NCI-H446 (cell line): ENCODE measurements around the gene ZHX3.
"Not testable (repeated sequence)": the region's sequence is repeated elsewhere in the genome, so short reads cannot be mapped to it uniquely, and the experiment has no call there.

ENCODE experiments used
- DNase-seq, 2 experiments: peaks; one replicate each; lab custom pipeline; 2025; lab: John Stamatoyannopoulos, UW

ZHX3 gene

DNA sequence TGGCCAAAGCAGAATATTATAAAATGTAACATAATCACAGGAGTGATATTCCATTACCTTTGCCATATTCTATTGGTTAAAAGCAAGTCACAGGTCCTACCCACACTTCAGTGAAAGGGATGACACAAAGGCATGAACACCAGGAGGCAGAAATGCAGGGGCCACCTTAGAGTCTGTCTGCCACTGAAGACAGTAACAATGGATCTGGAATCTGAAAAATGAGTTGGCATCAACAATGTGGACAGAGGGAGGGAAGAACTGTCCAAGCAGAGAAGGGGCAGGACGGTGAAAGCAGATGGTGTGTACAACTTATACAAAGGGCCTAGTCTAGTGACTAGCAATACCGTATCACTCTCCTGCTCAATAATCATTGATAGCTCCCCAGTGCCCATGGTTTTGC lies 16.5 kb upstream of the ZHX3 start:
- DNase-seq, result no peak

DNA sequence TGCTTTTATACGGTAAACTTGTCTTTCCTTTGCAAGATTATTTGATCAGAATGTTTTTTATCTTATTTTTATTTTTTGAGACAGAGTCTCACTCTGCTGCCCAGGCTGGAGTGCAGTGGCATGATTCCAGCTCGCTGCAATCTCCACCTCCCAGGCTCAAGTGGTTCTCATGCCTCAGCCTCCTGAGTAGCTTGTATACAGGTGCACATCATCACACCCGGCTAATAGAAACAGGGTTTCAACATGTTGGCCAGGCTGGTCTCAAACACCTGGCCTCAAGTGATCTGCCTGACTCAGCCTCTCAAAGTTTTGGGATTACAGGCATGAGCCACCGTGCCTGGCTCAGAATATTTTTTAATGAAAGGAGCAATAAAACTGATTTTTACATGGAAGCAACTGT lies 14.2 kb upstream of the ZHX3 start:
- DNase-seq, result no peak

- no peak for DNase-seq
Measured at GRCh38 chr20:41330941-41331340, 13.4 kb upstream of the ZHX3 start.

DNA sequence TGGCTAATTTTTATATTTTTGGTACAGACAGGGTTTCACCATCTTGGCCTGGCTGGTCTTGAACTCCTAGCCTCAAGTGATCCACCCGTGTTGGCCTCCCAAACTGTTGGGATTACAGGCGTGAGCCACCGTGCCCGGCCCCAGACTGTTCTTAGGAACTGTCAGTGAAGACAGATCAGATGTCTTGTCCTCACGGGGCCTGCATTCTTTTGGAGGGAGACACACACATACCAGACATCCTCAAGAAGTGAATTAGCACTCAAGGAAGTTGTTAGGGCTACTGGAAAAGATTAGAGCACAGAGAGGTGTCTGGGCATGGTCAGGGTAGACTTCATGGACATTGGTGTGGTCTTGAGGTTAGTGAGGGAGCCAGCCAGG lies 12.8 kb upstream of the ZHX3 start:
- no peak for DNase-seq

- DNase-seq, result no peak
Measured at GRCh38 chr20:41329435-41330342, 12.2 kb upstream of the ZHX3 start.

DNA sequence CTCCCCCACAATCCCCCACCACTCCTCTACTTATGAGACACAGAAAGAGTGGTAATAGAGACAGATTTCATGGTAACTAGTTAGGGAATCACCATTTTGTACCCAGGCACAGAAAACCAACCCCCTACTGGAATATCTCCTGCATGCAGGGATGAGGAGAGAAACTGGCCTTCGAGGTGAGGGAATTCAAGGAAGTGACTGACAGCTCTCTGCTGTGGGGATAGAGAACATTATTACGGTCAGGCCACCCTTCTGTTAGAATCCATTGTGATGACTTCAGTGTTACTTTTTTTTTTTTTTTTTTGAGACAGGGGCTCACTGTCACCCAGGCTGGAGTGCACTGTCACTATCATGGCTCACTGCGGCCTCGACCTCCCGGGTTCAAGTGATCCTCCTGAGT lies 9.6 kb upstream of the ZHX3 start:
- DNase-seq, result no peak

DNA sequence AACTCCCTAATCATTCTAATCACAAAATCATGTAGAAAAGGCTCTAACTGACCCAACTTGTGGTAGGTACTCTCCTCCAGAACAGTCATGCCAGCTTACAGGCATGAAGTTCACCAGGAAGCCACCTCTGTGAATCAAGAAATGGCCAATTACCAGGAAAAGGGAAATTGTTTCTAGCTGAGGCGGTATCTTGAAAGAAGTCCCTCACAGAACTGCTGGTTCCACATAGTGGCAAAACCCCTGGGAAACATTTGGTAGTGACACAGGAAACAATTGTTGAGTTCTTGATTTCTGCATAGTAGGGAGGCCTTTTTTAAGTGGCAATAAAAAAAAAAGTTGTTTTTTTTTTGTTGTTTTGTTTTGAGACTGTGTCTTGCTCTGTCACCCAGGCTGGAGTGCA lies 3.4 kb upstream of the ZHX3 start:
- DNase-seq, result no peak

GRCh38 chr20:41320441-41320840 lies 2.9 kb upstream of the ZHX3 start:
- no peak for DNase-seq

GRCh38 chr20:41318271-41318649 lies 729 bp upstream of the ZHX3 start:
- no peak for DNase-seq

DNA sequence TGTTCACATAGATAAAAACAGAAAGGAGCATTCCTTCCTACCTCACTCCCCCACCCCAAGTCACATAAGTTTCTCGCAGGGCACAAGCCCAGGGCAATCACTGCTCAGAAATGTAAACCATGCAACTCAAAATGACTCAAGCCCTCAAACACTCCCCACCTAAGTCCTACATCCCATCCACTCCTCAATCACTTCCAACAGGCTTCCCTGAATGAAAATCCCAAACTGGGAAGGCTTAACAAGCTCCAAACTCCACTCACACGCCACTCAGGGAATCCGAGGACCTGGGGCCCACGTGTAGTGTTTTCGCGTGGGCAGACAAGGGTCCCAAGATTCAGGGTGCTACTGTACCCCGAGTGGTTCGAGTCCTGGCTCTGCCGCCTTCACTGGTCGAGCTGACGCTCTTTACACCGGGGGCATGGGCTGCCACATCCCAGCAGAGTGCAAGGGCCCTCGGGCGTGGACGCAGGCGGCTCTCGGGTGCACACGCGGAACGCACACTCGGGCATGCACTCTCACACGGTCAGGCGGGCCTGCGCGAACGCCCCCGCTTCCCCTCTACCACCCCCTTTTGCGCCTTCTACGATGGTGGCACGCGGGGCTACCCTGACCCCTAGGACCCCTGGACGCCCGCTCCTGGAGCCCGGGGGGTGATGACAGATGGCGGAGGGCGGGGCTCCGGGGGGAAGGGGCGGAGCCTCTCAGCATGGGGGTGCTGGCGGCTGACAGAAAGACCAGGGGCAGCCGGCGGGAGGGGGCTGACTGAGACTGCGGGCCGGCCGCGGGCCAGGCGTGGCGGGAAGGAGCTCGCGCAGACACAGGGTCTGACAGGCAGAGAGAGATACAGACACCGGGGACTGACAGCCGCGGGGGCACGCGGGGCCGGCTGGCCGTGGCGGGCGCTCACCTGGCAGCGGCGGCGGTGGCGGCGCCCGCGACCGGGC lies 657 bp downstream of the ZHX3 start:
- peak; percentile 44 to 78 for DNase-seq

GRCh38 chr20:41316051-41316450 lies 1.5 kb downstream of the ZHX3 start:
- DNase-seq, result peak in 1 of 2 experiments; percentile 20

DNA sequence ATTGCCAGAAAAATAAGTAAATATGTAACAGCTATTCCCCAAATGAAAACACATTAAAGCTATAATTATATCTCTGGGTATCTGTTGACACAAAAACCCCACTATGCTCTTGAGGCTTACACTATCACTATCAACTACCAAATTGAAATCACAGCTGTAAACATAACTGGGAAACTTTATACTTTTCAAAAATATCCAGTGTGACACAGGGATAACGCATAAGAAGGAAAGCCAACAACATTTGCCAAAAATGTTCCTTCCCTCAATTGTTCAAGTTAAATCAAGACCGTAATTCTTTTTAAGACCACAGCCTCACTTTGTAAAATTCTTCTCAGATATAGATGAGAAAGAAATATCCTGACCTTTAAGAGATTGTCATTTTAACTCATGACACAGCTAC lies 3.1 kb downstream of the ZHX3 start:
- DNase-seq, result no peak

DNA sequence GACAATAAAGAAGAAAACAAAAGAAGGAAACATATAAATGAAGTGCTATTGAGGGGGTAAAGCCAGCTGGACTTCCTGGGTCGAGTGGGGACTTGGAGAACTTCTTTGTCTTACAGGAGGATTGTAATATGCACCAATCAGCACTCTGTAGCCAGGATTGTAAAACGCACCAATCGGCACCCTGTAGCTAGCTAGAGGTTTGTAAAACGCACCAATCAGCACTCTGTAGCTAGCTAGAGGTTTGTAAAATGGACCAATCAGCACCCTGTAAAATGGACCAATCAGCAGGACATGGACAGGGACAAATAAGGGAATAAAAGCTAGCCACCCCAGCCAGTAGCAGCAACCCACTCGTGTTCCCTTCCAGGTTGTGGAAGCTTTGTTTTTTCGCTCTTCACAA lies 5.5 kb downstream of the ZHX3 start:
- DNase-seq, result not testable (repeated sequence)

DNA sequence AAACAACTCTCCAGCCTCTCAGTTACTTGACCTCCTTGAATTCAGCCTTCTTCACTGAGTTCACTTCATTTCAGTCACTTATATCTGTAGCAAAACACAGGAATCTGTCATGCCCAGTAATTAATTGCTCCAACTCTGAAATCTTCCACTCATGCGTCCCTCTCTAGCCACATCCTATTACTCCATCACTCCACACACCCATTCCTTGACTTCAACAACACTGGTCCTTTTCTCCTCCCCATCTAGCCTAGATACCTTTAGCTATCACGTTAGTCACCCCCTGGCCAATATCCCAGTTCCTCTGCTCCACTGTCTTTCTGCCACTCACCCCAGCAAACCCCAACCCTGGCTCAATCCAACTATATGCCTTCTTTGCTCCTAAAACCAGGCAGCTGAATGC lies 7.7 kb downstream of the ZHX3 start:
- no peak for DNase-seq

DNA sequence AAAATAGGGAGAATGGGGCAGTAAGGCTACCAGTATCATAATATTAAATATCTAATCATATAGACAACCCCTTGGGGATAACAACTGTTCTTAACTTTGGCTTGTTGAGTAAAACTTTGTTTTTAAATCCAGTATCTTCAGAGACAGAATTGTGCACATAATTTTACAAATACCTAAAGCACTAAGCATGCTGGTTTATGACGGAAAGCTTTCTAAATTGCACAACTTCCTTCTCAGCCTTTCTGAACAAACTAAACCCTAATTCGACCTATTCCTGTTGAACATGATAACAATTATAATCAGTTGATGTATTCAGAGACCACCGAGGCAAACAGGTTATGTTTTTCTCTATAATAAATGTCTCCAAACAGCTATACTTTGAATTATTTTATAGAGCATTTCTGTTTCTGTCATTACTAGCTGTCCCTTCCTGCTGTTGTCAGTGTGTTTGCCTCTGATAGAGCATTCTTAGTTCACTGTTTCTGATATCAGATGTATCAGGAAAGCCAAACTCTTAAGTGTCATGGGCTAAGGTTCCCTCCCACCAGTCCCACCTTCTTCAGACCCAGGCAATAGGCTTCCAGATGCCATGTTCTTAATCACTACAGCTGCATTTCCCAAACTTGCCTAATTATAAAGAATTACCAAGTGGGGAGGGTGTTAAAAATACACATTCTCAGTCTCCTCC lies 8.7 kb downstream of the ZHX3 start:
- no peak for DNase-seq

- DNase-seq, result no peak
Measured at GRCh38 chr20:41308290-41308711, 9.2 kb downstream of the ZHX3 start.

DNA sequence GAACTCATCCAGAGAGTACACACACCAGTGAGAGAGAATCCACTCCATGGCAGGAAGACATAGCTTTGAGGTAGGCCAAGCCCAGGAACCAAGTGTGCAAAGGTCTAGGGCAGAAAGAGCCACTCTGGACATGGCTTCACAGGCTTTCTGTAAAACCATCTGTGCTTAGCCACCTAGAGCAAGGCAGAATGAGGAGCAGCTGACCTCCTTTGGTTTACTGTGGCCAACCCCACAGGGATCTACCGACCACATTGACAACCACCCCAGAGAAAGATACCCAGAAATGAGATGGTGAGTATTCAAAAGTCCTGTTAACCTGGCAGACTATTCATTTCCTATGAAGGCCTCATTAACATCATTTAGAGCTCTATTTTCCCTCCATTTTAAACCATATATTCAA lies 10.5 kb downstream of the ZHX3 start:
- no peak for DNase-seq

- DNase-seq, result no peak
Measured at GRCh38 chr20:41306061-41306727, 11.3 kb downstream of the ZHX3 start.

- DNase-seq, result no peak
Measured at GRCh38 chr20:41304424-41305079, 13.0 kb downstream of the ZHX3 start.

DNA sequence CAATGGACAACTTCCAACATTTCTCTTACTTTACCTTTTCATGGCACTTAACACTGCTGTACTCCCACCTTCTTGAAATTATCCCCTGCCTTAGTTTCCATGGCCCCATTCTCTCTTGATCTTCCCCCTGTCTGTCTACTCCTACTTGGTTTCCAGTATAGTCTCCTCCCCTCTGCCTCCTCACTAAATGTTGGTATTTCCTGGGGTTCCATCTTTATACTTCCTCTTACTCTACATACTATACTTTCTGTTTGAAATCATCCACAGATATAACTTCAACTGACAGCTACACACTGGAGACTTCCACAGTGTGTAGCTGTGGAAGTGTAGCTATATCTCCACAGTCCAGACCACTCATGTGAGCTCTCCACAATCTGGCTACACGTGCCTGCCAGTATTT lies 13.5 kb downstream of the ZHX3 start:
- DNase-seq, result no peak

DNA sequence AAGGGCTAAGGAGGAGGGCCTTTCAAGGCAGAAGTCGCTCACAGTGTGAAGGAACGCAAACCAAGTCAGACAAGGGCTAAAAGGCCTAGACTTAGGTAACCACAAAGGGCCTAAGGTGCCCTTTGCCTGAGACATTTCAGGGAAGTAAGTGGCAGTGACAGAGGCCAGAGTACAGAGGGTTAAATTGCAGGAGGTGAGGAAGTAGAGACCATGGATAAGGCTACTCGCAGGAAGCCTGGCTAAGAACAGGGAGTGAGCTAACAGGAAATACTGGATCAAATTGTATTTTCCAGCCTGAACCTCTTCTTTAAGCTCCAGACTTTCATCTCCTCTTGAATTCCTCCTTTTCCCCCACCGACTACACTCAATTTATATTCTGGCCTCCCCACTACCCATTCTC lies 16.6 kb downstream of the ZHX3 start:
- no peak for DNase-seq
